NCI-H187 treated with DMSO at 0.1 percent for 48 hours (cell line): Measurements from ENCODE around the gene PSMB9.

ENCODE experiments used
- DNase-seq: peaks from one replicate; lab custom pipeline; 2025; lab: John Stamatoyannopoulos, UW

The PSMB9 gene

DNA sequence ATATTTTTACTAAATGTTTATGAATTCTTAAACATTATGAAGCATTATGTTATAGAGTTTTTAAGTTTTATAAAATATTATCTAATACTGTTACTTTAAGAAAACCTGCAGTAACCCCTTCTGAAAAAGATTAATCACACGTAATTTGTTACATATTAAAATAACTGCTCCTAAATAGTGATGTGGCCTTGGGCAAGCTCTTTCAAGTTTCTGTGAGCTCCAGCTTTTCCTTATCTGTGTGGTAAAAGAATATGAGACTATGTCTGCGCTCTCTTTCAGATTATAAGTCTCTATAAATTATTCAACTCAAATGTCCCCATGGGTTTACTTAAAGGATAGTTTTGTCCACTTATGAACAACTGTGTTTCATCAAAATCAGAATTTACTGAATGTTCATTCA, 54.9 kb downstream of the PSMB9 start:
- DNase-seq: no peak
